Measurements from ENCODE around the gene LRRC37B.

DNA sequence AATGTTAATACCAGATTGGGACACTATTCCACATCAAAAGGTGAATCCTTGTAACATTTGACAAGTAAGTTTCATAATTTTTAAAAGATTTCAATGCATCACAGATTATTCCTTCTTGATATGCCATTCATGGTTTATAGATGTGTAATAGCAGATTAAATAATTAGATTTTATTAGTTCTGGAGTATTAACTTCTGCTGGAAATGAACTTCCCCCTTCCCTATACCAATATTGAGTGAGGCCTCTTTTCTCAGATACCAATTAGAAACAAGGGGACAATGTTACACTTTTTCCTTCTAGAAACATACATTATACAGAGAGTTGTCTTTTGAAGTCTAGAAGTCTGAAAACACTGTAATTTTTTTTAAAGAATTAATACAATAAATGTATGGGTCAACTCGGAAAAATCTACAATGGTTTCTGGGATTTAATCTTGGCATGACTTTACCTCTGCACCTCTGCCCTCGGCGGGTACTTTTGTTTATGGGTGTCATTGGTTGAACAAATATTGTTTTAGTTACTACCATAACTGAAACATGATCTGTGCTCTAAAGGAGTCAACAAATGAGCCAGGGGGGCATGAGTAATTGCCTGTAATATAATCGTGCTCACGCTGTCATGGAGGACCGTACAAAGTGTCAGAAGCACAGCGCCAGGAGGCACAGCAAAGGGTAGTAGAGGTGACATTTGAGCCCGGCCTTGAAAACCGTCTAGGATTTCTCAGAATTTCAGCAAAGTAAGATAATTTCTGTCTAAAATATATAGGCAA is 8.2 kb downstream of the LRRC37B start:
- TF ChIP-seq, protein P1, sequence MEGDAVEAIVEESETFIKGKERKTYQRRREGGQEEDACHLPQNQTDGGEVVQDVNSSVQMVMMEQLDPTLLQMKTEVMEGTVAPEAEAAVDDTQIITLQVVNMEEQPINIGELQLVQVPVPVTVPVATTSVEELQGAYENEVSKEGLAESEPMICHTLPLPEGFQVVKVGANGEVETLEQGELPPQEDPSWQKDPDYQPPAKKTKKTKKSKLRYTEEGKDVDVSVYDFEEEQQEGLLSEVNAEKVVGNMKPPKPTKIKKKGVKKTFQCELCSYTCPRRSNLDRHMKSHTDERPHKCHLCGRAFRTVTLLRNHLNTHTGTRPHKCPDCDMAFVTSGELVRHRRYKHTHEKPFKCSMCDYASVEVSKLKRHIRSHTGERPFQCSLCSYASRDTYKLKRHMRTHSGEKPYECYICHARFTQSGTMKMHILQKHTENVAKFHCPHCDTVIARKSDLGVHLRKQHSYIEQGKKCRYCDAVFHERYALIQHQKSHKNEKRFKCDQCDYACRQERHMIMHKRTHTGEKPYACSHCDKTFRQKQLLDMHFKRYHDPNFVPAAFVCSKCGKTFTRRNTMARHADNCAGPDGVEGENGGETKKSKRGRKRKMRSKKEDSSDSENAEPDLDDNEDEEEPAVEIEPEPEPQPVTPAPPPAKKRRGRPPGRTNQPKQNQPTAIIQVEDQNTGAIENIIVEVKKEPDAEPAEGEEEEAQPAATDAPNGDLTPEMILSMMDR (IDR thresholded peaks at IDR 0.05) = no peak
- no peak for TF ChIP-seq POLR2A (IDR thresholded peaks at IDR 0.05)
